ENCODE results near the gene SNX4. TPM values are rescaled to one million over a fixed set of nuclear protein-coding genes. Genes with fewer than 3 reads are reported as not detected.
"Not testable (repeated sequence)": the region's sequence is repeated elsewhere in the genome, so short reads cannot be mapped to it uniquely, and the experiment has no call there.

SNX4 gene
- 27.5 TPM for total RNA-seq

DNA sequence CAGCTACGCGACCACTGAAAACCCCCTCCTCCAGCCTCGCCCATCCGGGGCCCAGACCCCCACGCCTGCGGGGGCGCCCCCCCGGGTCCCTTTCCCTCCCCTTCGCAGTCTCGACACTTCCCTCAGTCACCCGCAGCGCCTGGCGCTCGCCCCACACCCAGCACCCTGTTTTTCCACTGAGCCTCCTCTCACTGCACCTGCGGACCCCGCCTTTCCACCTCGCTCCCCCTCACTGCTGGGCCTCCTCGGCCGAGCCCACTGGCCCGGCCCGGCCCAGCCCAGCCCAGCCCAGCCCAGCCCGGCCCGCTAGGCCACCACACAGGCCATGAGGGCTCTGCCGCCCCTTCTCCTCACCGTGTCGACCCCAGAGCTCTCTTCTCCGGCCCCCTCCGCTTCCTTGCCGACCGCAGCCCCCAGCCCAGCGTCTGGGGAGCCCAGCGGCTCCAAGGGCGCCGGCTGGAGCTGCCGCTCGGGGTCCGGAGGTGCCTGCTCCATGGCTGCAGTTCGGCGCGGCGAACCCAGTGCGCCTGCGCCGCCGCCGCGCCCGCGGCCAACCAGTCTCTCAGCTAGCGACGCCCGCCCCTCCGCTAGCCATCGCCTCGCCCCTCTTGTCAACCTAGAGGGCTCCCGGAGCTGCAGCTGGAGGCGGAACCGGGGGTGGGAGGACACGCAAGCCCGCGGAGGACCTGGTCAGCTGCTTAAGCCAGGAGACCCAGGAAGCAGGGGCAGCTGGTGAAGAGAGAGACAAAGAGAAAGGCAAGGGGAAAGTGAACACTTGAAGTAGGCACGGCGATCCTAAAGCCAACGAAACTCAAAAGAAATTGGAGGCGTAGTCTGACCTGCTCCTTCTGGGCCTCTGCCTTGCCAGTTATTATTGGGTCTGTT is at the start of gene SNX4:
SNX4 (minus strand) TSS at position 525 of the 885 bp plus-strand sequence; CDS start at position 495, 30 bp downstream.
- DNase-seq (ENCODE audit: extremely low spot score in 2 of 2): peak in 1 of 2 donors; percentile 91
- intact Hi-C loops (cut with DNase I): no loop called here
- Histone ChIP-seq H3K4me3 (peak within 1 kb of the TSS; percentile 68 to 97), H3K27ac (peak within 1 kb of the TSS; percentile 88), H3K9me3 (no peaks in the 10 kb centered on the region), H3K4me1 (peaks cover 36% of the 10 kb centered on the region), H3K27me3 (no peaks in the 10 kb centered on the region), H3K36me3 (no peaks in the 10 kb centered on the region)
- TF ChIP-seq POLR2A (IDR thresholded peaks at IDR 0.05) (peak in 1 of 2 donors; percentile 37), POLR2AphosphoS5 (IDR thresholded peaks at IDR 0.05; ENCODE audit: insufficient read depth in 1 of 2, low read depth in 1 of 2) (peak; percentile 57 to 66)
- TF ChIP-seq, protein P1, sequence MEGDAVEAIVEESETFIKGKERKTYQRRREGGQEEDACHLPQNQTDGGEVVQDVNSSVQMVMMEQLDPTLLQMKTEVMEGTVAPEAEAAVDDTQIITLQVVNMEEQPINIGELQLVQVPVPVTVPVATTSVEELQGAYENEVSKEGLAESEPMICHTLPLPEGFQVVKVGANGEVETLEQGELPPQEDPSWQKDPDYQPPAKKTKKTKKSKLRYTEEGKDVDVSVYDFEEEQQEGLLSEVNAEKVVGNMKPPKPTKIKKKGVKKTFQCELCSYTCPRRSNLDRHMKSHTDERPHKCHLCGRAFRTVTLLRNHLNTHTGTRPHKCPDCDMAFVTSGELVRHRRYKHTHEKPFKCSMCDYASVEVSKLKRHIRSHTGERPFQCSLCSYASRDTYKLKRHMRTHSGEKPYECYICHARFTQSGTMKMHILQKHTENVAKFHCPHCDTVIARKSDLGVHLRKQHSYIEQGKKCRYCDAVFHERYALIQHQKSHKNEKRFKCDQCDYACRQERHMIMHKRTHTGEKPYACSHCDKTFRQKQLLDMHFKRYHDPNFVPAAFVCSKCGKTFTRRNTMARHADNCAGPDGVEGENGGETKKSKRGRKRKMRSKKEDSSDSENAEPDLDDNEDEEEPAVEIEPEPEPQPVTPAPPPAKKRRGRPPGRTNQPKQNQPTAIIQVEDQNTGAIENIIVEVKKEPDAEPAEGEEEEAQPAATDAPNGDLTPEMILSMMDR (IDR thresholded peaks at IDR 0.05): no peak

DNA sequence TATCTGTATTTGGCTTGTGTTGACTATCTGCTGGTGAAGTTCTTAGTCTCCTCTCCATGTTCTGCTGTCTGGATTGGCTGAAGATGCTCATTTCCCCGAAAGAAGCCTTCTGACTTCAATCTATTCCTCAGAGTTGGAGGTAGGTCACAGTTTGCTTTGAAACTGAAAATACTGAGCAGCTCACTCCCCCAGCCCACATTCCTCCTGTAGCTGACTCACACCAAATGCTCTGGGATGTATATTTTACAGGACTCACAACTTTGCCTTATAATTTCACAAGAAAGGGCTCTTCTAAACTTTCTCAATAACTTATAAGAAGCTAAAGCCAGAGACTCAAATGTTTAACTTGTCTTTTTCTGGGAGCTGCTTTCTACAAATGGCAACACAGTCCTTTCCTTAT is 36.3 kb upstream of the SNX4 start:
- TF ChIP-seq, protein P1 (IDR thresholded peaks at IDR 0.05): no peak
- TF ChIP-seq POLR2A (IDR thresholded peaks at IDR 0.05) (no peak), POLR2AphosphoS5 (IDR thresholded peaks at IDR 0.05; ENCODE audit: insufficient read depth in 1 of 2, low read depth in 1 of 2) (no peak)
- no peak for DNase-seq (ENCODE audit: extremely low spot score in 2 of 2)
- Histone ChIP-seq H3K4me3 (no peak overlapping the region), H3K9me3 (no peaks in the 10 kb centered on the region), H3K27me3 (no peaks in the 10 kb centered on the region), H3K36me3 (peaks cover 0 to 22% of the 10 kb centered on the region in 2 donors), H3K27ac (no peak overlapping the region), H3K4me1 (no peaks in the 10 kb centered on the region)
- intact Hi-C loops (cut with DNase I): no loop called here

DNA sequence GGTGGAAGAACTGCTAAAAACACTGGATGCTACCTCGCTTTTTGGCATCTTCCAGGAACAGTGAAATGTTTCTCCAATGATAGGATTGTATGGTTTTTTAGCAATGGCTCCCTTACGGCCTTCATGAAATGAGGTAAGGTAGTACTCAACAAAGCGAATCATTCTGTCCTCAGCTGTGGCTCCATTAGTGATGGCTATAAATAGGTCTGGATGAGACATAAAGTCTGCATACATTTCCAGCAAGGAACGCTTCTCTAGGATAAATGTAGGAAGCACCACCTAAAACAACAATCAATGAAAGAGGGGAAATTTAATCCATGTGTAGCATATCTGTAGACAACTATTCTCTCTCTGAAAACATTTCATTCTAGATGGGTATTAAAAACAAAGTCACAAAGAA is 32.4 kb upstream of the SNX4 start:
- peaks cover 0 to 21% of the 10 kb centered on the region in 2 donors for H3K36me3 ChIP-seq
- no peaks in the 10 kb centered on the region for H3K4me1 ChIP-seq
- no peak for DNase-seq (ENCODE audit: extremely low spot score in 2 of 2)
- TF ChIP-seq, protein P1 (IDR thresholded peaks at IDR 0.05): no peak
- TF ChIP-seq POLR2A (IDR thresholded peaks at IDR 0.05) (no peak), POLR2AphosphoS5 (IDR thresholded peaks at IDR 0.05; ENCODE audit: insufficient read depth in 1 of 2, low read depth in 1 of 2) (no peak)
- intact Hi-C loops (cut with DNase I): no loop called here
- no peak overlapping the region for H3K4me3 ChIP-seq
- no peaks in the 10 kb centered on the region for H3K9me3 ChIP-seq
- H3K27me3 ChIP-seq: no peaks in the 10 kb centered on the region
- no peak overlapping the region for H3K27ac ChIP-seq

DNA sequence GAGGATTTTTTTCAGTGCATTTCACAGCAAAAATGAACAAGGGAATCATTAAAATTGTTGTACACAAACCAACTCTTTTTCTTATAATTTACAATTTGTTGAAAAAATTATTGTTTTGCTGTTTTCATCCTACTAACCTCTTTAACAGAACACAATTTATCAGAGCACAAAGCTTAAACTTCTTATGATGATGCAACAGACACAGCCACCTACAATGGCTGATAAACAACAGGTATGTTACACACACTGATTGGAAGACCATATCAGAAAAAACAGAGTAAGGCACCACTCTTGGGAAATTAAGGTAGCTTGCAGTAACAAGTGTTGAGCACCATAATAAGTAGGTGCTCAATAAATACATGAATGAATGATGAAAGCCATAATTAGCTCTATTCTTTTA is 8.9 kb upstream of the SNX4 start:
- no peak overlapping the region for H3K4me3 ChIP-seq
- H3K36me3 ChIP-seq: peaks cover 0 to 29% of the 10 kb centered on the region in 2 donors
- TF ChIP-seq POLR2A (IDR thresholded peaks at IDR 0.05): no peak
- TF ChIP-seq, protein P1 (IDR thresholded peaks at IDR 0.05): no peak
- TF ChIP-seq POLR2AphosphoS5 (IDR thresholded peaks at IDR 0.05; ENCODE audit: insufficient read depth in 1 of 2, low read depth in 1 of 2): no peak
- H3K4me1 ChIP-seq: no peaks in the 10 kb centered on the region
- H3K27ac ChIP-seq: no peak overlapping the region
- intact Hi-C loops (cut with DNase I): no loop called here
- no peaks in the 10 kb centered on the region for H3K9me3 ChIP-seq
- no peak for DNase-seq (ENCODE audit: extremely low spot score in 2 of 2)
- H3K27me3 ChIP-seq: no peaks in the 10 kb centered on the region

DNA sequence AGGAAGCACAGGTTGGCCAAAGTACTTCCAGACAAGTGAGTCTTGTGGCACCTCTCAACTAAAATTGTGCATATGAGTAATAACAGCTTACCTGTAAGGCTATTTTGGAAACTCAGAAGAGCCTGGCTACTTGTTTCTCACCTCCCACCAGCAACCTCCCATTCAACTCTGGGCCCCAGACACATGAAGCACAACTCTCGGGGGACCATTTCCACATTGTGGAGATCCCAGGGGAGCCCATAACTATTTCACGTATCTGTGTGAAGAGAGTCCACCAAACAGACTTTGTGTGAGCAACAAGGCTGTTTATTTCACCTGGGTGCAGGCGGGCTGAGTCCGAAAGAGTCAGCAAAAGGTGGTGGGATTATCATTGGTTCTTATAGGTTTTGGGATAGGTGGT is 5.2 kb upstream of the SNX4 start:
- peaks cover 0 to 7% of the 10 kb centered on the region in 2 donors for H3K36me3 ChIP-seq
- no peak for DNase-seq (ENCODE audit: extremely low spot score in 2 of 2)
- intact Hi-C loops (cut with DNase I): no loop called here
- H3K27me3 ChIP-seq: no peaks in the 10 kb centered on the region
- peaks cover 9% of the 10 kb centered on the region for H3K4me1 ChIP-seq
- H3K9me3 ChIP-seq: no peaks in the 10 kb centered on the region
- H3K27ac ChIP-seq: no peak overlapping the region
- no peak overlapping the region for H3K4me3 ChIP-seq
- no peak for TF ChIP-seq POLR2A (IDR thresholded peaks at IDR 0.05)
- TF ChIP-seq, protein P1 (IDR thresholded peaks at IDR 0.05): no peak
- no peak for TF ChIP-seq POLR2AphosphoS5 (IDR thresholded peaks at IDR 0.05; ENCODE audit: insufficient read depth in 1 of 2, low read depth in 1 of 2)

DNA sequence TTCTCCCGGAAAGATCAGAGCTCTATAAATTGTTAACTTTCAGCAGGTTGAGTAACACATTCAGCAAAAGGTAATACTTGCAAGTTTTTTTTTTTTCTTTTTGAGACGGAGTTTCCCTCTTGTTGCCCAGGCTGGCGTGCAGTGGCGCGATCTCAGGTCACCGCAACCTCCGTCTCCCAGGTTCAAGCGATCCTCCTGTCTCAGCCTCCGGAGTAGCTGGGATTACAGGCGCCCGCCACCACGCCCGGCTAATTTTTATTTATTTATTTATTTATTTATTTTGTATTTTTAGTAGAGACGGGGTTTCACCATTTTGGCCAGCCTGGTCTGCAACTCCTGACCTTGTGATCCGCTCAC is 539 bp upstream of the SNX4 start:
- H3K27me3 ChIP-seq; intact Hi-C loops (cut with DNase I); H3K9me3 ChIP-seq; H3K36me3 ChIP-seq; DNase-seq (ENCODE audit: extremely low spot score in 2 of 2): not testable (repeated sequence)
- Histone ChIP-seq H3K27ac (peak overlapping the region; percentile 88), H3K4me3 (peak overlapping the region; percentile 68 to 97), H3K4me1 (peaks cover 36% of the 10 kb centered on the region)
